HEK293 (cell line): ENCODE results near the gene PLD3.

Experiments
- CTCF ChIA-PET: fragments of 350-600 bp; formaldehyde crosslinking; extraction: SDS; loops from one replicate; lab custom pipeline; 2021; ENCODE audit warnings: antibody characterized with exemption; lab: Yijun Ruan, JAX
- POLR2A ChIA-PET: fragments of 300-600 bp; formaldehyde crosslinking; extraction: SDS; loops from one replicate; lab custom pipeline; 2020; ENCODE audit warnings: antibody characterized with exemption, inconsistent platforms; lab: Yijun Ruan, JAX
- H3K27ac ChIP-seq: fragments of 200-500 bp; sonication (Bioruptor generic); 2 replicates; pipeline ENCODE4 v1.5.1; 2014; ENCODE audit warnings: low read depth, low read length, control low read depth, inconsistent platforms; ENCODE audit errors: extremely low read depth
- H3K36me3 ChIP-seq, 2 experiments: fragments of 200-500 bp in 1 of 2; sonication (Bioruptor generic) in 1 of 2; 1 replicate in 1 of 2; 2 replicates in 1 of 2; pipeline ENCODE4 v1.5.1; 2014 to 2017; ENCODE audit warnings: inconsistent platforms in 2 of 2, low read length in 2 of 2; ENCODE audit not compliant: control insufficient read depth in 2 of 2, insufficient read depth in 1 of 2
- H3K4me1 ChIP-seq: fragments of 200-500 bp; sonication (Bioruptor generic); 2 replicates; pipeline ENCODE4 v1.5.1; 2014; ENCODE audit warnings: mild to moderate bottlenecking, low read length, inconsistent platforms; ENCODE audit not compliant: control insufficient read depth, insufficient read depth
- H3K4me3 ChIP-seq: 2 replicates; pipeline ENCODE4 v1.5.1; 2011; ENCODE audit warnings: low read depth, mild to moderate bottlenecking, control low read depth, low read length, moderate library complexity
- H3K9me3 ChIP-seq: fragments of 200-500 bp; sonication (Bioruptor generic); 2 replicates; pipeline ENCODE4 v1.5.1; 2014; ENCODE audit warnings: low read depth, low read length, inconsistent platforms; ENCODE audit not compliant: control insufficient read depth, insufficient read depth
- KLF8 ChIP-seq: fragments of 450-650 bp; formaldehyde crosslinking; IDR thresholded peaks from 2 replicates; pipeline ENCODE4 v1.5.1; 2016; ENCODE audit warnings: missing biosample characterization, missing genetic modification characterization
- MYNN ChIP-seq: fragments of 450-650 bp; formaldehyde crosslinking; IDR thresholded peaks from 2 replicates; pipeline ENCODE4 v1.5.1; 2016; ENCODE audit warnings: missing biosample characterization, missing genetic modification characterization, borderline replicate concordance
- TCF7L2 ChIP-seq: IDR thresholded peaks from 2 replicates; pipeline ENCODE4 v1.6.1; 2011; ENCODE audit warnings: low read depth, mild to moderate bottlenecking, inconsistent platforms, low read length, moderate library complexity, borderline replicate concordance
- ZBTB1 ChIP-seq: fragments of 450-650 bp; formaldehyde crosslinking; IDR thresholded peaks from 2 replicates; pipeline ENCODE4 v1.5.1; 2016; ENCODE audit warnings: missing biosample characterization, missing genetic modification characterization
- ZBTB20 ChIP-seq: fragments of 450-650 bp; formaldehyde crosslinking; IDR thresholded peaks from 2 replicates; pipeline ENCODE4 v1.5.1; 2016; ENCODE audit warnings: missing biosample characterization, missing genetic modification characterization
- ZNF10 ChIP-seq: fragments of 450-650 bp; formaldehyde crosslinking; IDR thresholded peaks from 2 replicates; pipeline ENCODE4 v1.5.1; 2017; ENCODE audit warnings: missing biosample characterization, missing genetic modification characterization
- ZNF211 ChIP-seq: fragments of 450-650 bp; formaldehyde crosslinking; IDR thresholded peaks from 2 replicates; pipeline ENCODE4 v1.5.1; 2016; ENCODE audit warnings: low read depth, missing biosample characterization, missing genetic modification characterization
- ZNF248 ChIP-seq: fragments of 450-650 bp; formaldehyde crosslinking; IDR thresholded peaks from 2 replicates; pipeline ENCODE4 v1.5.1; 2017; ENCODE audit warnings: missing biosample characterization, missing genetic modification characterization
- ZNF354C ChIP-seq: fragments of 450-650 bp; formaldehyde crosslinking; IDR thresholded peaks from 2 replicates; pipeline ENCODE4 v1.5.1; 2016; ENCODE audit warnings: missing biosample characterization, missing genetic modification characterization, low read depth, borderline replicate concordance
- ZNF473 ChIP-seq: fragments of 450-650 bp; formaldehyde crosslinking; IDR thresholded peaks from 2 replicates; pipeline ENCODE4 v1.5.1; 2017; ENCODE audit warnings: missing biosample characterization, missing genetic modification characterization
- ZNF677 ChIP-seq: fragments of 450-650 bp; IDR thresholded peaks from 2 replicates; pipeline ENCODE4 v1.5.0; 2018; ENCODE audit warnings: missing biosample characterization, mild to moderate bottlenecking, missing genetic modification characterization, moderate library complexity
- ZNF768 ChIP-seq: fragments of 450-650 bp; formaldehyde crosslinking; IDR thresholded peaks from 2 replicates; pipeline ENCODE4 v1.5.1; 2018; ENCODE audit warnings: missing biosample characterization, mild to moderate bottlenecking, missing genetic modification characterization
- ZNF777 ChIP-seq: fragments of 450-650 bp; formaldehyde crosslinking; IDR thresholded peaks from 2 replicates; pipeline ENCODE4 v1.5.1; 2017; ENCODE audit warnings: missing biosample characterization, missing genetic modification characterization, borderline replicate concordance
- ZNF830 ChIP-seq: fragments of 450-650 bp; IDR thresholded peaks from 2 replicates; pipeline ENCODE4 v1.5.0; 2018; ENCODE audit warnings: missing biosample characterization, missing genetic modification characterization, low read depth, mild to moderate bottlenecking, moderate library complexity
- TF ChIP-seq, protein P1 (sequence below): fragments of 450-650 bp; formaldehyde crosslinking; IDR thresholded peaks from 2 replicates; pipeline ENCODE4 v1.5.1; 2016; ENCODE audit warnings: missing biosample characterization, missing genetic modification characterization
- TF ChIP-seq, protein P2 (sequence below): fragments of 450-650 bp; formaldehyde crosslinking; IDR thresholded peaks from 2 replicates; pipeline ENCODE4 v1.5.1; 2016; ENCODE audit warnings: missing biosample characterization, missing genetic modification characterization, borderline replicate concordance
- TF ChIP-seq, protein P3 (sequence below): fragments of 450-650 bp; formaldehyde crosslinking; IDR thresholded peaks from 2 replicates; pipeline ENCODE4 v1.5.1; 2016; ENCODE audit warnings: missing biosample characterization, missing genetic modification characterization
- TF ChIP-seq, protein P4 (sequence below): fragments of 450-650 bp; formaldehyde crosslinking; IDR thresholded peaks from 2 replicates; pipeline ENCODE4 v1.5.1; 2016; ENCODE audit warnings: missing biosample characterization, missing genetic modification characterization

Gene PLD3

DNA sequence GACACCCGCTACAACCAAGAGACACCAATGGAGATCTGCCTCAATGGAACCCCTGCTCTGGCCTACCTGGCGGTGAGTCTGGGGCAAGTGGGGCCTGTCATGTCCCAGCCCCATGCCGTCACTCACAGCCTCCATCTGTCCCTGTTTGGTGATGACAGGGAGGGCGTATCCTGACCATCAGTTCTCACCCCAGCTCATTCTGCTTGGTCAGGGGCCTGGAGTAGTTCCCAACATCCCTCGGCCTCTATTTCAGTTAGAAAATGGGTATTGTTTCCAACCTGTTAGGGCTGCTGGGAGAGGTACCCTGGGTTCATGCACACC lies 23.3 kb downstream of the PLD3 start:
- no peak for TF ChIP-seq ZNF10 (tag by site-specific recombination)
- no peak for TF ChIP-seq TCF7L2
- TF ChIP-seq, protein P1, sequence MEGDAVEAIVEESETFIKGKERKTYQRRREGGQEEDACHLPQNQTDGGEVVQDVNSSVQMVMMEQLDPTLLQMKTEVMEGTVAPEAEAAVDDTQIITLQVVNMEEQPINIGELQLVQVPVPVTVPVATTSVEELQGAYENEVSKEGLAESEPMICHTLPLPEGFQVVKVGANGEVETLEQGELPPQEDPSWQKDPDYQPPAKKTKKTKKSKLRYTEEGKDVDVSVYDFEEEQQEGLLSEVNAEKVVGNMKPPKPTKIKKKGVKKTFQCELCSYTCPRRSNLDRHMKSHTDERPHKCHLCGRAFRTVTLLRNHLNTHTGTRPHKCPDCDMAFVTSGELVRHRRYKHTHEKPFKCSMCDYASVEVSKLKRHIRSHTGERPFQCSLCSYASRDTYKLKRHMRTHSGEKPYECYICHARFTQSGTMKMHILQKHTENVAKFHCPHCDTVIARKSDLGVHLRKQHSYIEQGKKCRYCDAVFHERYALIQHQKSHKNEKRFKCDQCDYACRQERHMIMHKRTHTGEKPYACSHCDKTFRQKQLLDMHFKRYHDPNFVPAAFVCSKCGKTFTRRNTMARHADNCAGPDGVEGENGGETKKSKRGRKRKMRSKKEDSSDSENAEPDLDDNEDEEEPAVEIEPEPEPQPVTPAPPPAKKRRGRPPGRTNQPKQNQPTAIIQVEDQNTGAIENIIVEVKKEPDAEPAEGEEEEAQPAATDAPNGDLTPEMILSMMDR (tag by site-specific recombination): no peak
- no peak for TF ChIP-seq ZNF677 (tag by site-specific recombination)
- no peak for TF ChIP-seq ZNF777 (tag by site-specific recombination)
- TF ChIP-seq ZNF211: no peak
- TF ChIP-seq, protein P2, sequence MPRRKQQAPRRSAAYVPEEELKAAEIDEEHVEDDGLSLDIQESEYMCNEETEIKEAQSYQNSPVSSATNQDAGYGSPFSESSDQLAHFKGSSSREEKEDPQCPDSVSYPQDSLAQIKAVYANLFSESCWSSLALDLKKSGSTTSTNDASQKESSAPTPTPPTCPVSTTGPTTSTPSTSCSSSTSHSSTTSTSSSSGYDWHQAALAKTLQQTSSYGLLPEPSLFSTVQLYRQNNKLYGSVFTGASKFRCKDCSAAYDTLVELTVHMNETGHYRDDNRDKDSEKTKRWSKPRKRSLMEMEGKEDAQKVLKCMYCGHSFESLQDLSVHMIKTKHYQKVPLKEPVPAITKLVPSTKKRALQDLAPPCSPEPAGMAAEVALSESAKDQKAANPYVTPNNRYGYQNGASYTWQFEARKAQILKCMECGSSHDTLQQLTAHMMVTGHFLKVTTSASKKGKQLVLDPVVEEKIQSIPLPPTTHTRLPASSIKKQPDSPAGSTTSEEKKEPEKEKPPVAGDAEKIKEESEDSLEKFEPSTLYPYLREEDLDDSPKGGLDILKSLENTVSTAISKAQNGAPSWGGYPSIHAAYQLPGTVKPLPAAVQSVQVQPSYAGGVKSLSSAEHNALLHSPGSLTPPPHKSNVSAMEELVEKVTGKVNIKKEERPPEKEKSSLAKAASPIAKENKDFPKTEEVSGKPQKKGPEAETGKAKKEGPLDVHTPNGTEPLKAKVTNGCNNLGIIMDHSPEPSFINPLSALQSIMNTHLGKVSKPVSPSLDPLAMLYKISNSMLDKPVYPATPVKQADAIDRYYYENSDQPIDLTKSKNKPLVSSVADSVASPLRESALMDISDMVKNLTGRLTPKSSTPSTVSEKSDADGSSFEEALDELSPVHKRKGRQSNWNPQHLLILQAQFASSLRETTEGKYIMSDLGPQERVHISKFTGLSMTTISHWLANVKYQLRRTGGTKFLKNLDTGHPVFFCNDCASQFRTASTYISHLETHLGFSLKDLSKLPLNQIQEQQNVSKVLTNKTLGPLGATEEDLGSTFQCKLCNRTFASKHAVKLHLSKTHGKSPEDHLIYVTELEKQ: no peak
- no peak for TF ChIP-seq ZNF830
- TF ChIP-seq, protein P3, sequence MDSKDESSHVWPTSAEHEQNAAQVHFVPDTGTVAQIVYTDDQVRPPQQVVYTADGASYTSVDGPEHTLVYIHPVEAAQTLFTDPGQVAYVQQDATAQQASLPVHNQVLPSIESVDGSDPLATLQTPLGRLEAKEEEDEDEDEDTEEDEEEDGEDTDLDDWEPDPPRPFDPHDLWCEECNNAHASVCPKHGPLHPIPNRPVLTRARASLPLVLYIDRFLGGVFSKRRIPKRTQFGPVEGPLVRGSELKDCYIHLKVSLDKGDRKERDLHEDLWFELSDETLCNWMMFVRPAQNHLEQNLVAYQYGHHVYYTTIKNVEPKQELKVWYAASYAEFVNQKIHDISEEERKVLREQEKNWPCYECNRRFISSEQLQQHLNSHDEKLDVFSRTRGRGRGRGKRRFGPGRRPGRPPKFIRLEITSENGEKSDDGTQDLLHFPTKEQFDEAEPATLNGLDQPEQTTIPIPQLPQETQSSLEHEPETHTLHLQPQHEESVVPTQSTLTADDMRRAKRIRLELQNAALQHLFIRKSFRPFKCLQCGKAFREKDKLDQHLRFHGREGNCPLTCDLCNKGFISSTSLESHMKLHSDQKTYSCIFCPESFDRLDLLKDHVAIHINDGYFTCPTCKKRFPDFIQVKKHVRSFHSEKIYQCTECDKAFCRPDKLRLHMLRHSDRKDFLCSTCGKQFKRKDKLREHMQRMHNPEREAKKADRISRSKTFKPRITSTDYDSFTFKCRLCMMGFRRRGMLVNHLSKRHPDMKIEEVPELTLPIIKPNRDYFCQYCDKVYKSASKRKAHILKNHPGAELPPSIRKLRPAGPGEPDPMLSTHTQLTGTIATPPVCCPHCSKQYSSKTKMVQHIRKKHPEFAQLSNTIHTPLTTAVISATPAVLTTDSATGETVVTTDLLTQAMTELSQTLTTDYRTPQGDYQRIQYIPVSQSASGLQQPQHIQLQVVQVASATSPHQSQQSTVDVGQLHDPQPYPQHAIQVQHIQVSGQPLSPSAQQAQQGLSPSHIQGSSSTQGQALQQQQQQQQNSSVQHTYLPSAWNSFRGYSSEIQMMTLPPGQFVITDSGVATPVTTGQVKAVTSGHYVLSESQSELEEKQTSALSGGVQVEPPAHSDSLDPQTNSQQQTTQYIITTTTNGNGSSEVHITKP: no peak
- TF ChIP-seq ZBTB1 (tag by site-specific recombination): no peak
- no peak for TF ChIP-seq MYNN (tag by site-specific recombination)
- no peak for TF ChIP-seq ZNF473 (tag by site-specific recombination)
- no peak for TF ChIP-seq ZNF248 (tag by site-specific recombination)
- ChIA-PET CTCF (interaction anchor here (1.6 kb wide), 1 partner anchor 152 kb away, joined by 3 read pairs; no protein-coding TSS in a partner anchor), POLR2A (interaction anchor here (0.5 to 1.4 kb wide), 9 partner anchors 8 to 567 kb away, joined by 3 to 8 read pairs (median 4); partner anchors contain the start of genes C19orf47 and PLD3)
- peak overlapping the region; percentile 13; the same call in 1 of the 2 replicates for H3K27ac ChIP-seq
- peaks cover 74 to 77% of the 10 kb centered on the region in 2 experiments for H3K36me3 ChIP-seq
- no peak overlapping the region for H3K4me3 ChIP-seq
- H3K9me3 ChIP-seq: no peaks in the 10 kb centered on the region
- peaks cover 3% of the 10 kb centered on the region for H3K4me1 ChIP-seq

DNA sequence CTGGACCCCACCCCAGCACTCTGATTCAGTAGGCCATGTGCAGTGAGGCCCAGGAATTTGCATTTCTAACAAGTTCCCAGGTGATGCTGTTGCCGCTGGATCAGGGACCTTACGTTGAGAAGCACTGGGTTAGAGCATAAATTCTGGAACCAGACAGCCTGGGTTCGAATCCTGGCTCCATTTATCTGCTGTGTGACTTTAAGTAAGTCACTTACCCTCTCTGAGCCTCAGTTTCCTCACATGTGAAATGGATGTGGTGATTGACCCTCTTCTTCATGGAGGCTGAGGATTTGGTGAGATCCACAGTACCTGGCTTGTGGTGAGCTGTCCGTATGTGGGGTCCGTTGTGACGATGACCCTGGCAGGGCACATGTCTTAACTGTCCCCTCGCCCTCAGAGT lies 25.6 kb downstream of the PLD3 start:
- Histone ChIP-seq H3K27ac (no peak overlapping the region), H3K9me3 (no peaks in the 10 kb centered on the region), H3K4me1 (no peaks in the 10 kb centered on the region), H3K4me3 (no peak overlapping the region)
- ChIA-PET CTCF (interaction anchor here (0.6 to 1.1 kb wide), 4 partner anchors 14 to 260 kb away, joined by 3 to 5 read pairs (median 4); partner anchors contain the start of genes C19orf47 and PLD3), POLR2A (interaction anchor here (0.6 to 0.7 kb wide), 2 partner anchors 26 to 95 kb away, joined by 3 read pairs; partner anchors contain the start of genes C19orf47 and PLD3)
- TF ChIP-seq ZBTB20 (tag by site-specific recombination) (0 out of 2 replicates have a peak, but pooled peaks have one; percentile 22), ZNF768 (peak; percentile 98), ZNF354C (tag by site-specific recombination) (no peak), KLF8 (peak; percentile 22; the same call in 1 of the 2 replicates)
- TF ChIP-seq, protein P4, sequence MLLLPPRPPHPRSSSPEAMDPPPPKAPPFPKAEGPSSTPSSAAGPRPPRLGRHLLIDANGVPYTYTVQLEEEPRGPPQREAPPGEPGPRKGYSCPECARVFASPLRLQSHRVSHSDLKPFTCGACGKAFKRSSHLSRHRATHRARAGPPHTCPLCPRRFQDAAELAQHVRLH (tag by site-specific recombination): 0 out of 2 replicates have a peak, but pooled peaks have one; percentile 38
- TF ChIP-seq, all 188 proteins: peak for 4
- peaks cover 53 to 72% of the 10 kb centered on the region in 2 experiments for H3K36me3 ChIP-seq
